Gastroesophageal sphincter (tissue), 4 donors: Measurements from ENCODE around the gene ZNF784. TPM values are rescaled to one million over a fixed set of nuclear protein-coding genes. Genes with fewer than 3 reads are reported as not detected.

ENCODE experiments used
- ATAC-seq: fragments of 150-250 bp; one replicate; pipeline ENCODE4 v1.9.1; 2016; ENCODE audit warnings: mild to moderate bottlenecking, moderate library complexity
- H3K27ac ChIP-seq, 4 donors: fragments of 200-600 bp; sonication (generic) in 3 of 4; 1 replicate in 3 of 4; 2 replicates in 1 of 4; pipeline ENCODE4 v1.5.1; 2016 to 2019
- H3K27me3 ChIP-seq: fragments of 200-600 bp; sonication (generic); one replicate; pipeline ENCODE4 v1.5.1; 2019
- H3K36me3 ChIP-seq, 2 donors: fragments of 200-600 bp; sonication (generic); one replicate each; pipeline ENCODE4 v1.5.1; 2019; ENCODE audit warnings: control low read depth in 1 of 2
- H3K4me1 ChIP-seq, 3 donors: fragments of 200-600 bp; sonication (generic); 1 replicate in 2 of 3; 2 replicates in 1 of 3; pipeline ENCODE4 v1.5.1; 2016 to 2019; ENCODE audit warnings: control low read depth in 2 of 3
- H3K4me3 ChIP-seq, 2 donors: fragments of 200-600 bp; sonication (generic); one replicate each; pipeline ENCODE4 v1.5.1; 2019; ENCODE audit warnings: mild to moderate bottlenecking in 1 of 2, moderate library complexity in 1 of 2
- H3K9me3 ChIP-seq, 3 donors: fragments of 200-600 bp; sonication (generic); one replicate each; pipeline ENCODE4 v1.5.1; 2017 to 2019; ENCODE audit warnings: control low read depth in 2 of 3
- CTCF ChIP-seq, 4 experiments: fragments of 200-600 bp in 2 of 4; fragments of 450-650 bp in 2 of 4; sonication (generic) in 1 of 4; IDR thresholded peaks; one replicate each; pipeline ENCODE4 v1.5.1; 2017 to 2019; ENCODE audit warnings: antibody characterized with exemption in 4 of 4, mild to moderate bottlenecking in 2 of 4, moderate library complexity in 2 of 4
- EP300 ChIP-seq: sonication (generic); formaldehyde crosslinking; IDR thresholded peaks from one replicate; pipeline ENCODE4 v1.6.1; 2017; ENCODE audit warnings: antibody characterized with exemption, mild to moderate bottlenecking
- POLR2A ChIP-seq, 2 donors: fragments of 450-650 bp; IDR thresholded peaks; one replicate each; pipeline ENCODE4 v1.6.1; 2017; ENCODE audit warnings: antibody characterized with exemption in 2 of 2, mild to moderate bottlenecking in 2 of 2, moderate library complexity in 1 of 2
- POLR2AphosphoS5 ChIP-seq: sonication (generic); formaldehyde crosslinking; IDR thresholded peaks from one replicate; pipeline ENCODE4 v1.6.1; 2017; ENCODE audit warnings: antibody characterized with exemption
- WGBS, 2 donors: methylation state at CpG; one replicate each; pipeline ENCODE4 v1.1.5; 2018; ENCODE audit warnings: low coverage in 1 of 2; 5-methylcytosine and 5-hydroxymethylcytosine counted together
- total RNA-seq, 4 donors: library from RNA; depleted of rRNA; stranded (reverse); fragments of >200 nt; gene quantifications; one replicate each; pipeline ENCODE4 v1.1.0, GENCODE V29; 2016

The ZNF784 gene
- total RNA-seq, 4 donors from 2014 or later, result 0.54 to 8.1 (median 4.8) TPM

GRCh38 chr19:55594996-55595545 lies 29.3 kb downstream of the ZNF784 start:
- TF ChIP-seq EP300 (no peak), POLR2AphosphoS5 (no peak), POLR2A (IDR thresholded peaks at IDR 0.05) (no peak), CTCF (IDR thresholded peaks at IDR 0.05) (no peak)
- Histone ChIP-seq H3K9me3 (no peaks in the 10 kb centered on the region), H3K36me3 (peaks cover 0 to 51% of the 10 kb centered on the region in 2 donors), H3K4me3 (no peak overlapping the region), H3K27ac (no peak overlapping the region), H3K27me3 (no peaks in the 10 kb centered on the region), H3K4me1 (peaks cover 0 to 9% (median 0%) of the 10 kb centered on the region in 3 donors)
- ATAC-seq, result no peak
- WGBS, 2 donors, result 86 to 89% methylated on average over 4 of the region's 4 CpGs

GRCh38 chr19:55593096-55593772 lies 31.1 kb downstream of the ZNF784 start:
- Histone ChIP-seq H3K4me3 (no peak overlapping the region), H3K27me3 (no peaks in the 10 kb centered on the region), H3K36me3 (peaks cover 0 to 51% of the 10 kb centered on the region in 2 donors), H3K9me3 (no peaks in the 10 kb centered on the region), H3K4me1 (peaks cover 0 to 3% (median 0%) of the 10 kb centered on the region in 3 donors), H3K27ac (no peak overlapping the region)
- no peak for ATAC-seq
- no peak for TF ChIP-seq POLR2AphosphoS5
- TF ChIP-seq POLR2A (IDR thresholded peaks at IDR 0.05), result no peak
- no peak for TF ChIP-seq EP300
- no peak for TF ChIP-seq CTCF (IDR thresholded peaks at IDR 0.05)
- WGBS, 2 donors, result no CpG with 5 or more reads among the region's 68 CpGs

- Histone ChIP-seq H3K36me3 (peaks cover 0 to 49% of the 10 kb centered on the region in 2 donors), H3K4me1 (peaks cover 0 to 5% (median 0%) of the 10 kb centered on the region in 3 donors), H3K27ac (no peak overlapping the region), H3K27me3 (no peaks in the 10 kb centered on the region), H3K4me3 (no peak overlapping the region), H3K9me3 (no peaks in the 10 kb centered on the region)
- 87% methylated on average over 3 of the region's 73 CpGs; no CpG with 5 or more reads in 1 of the 2 donors for WGBS, 2 donors
- ATAC-seq, result no peak
- TF ChIP-seq POLR2AphosphoS5 (no peak), EP300 (no peak), POLR2A (IDR thresholded peaks at IDR 0.05) (no peak), CTCF (IDR thresholded peaks at IDR 0.05) (no peak)
Measured at GRCh38 chr19:55592391-55593090, 31.8 kb downstream of the ZNF784 start.

GRCh38 chr19:55591555-55591954 lies 32.8 kb downstream of the ZNF784 start:
- Histone ChIP-seq H3K27ac (no peak overlapping the region), H3K4me1 (peaks cover 0 to 15% (median 9%) of the 10 kb centered on the region in 3 donors), H3K4me3 (no peak overlapping the region), H3K9me3 (no peaks in the 10 kb centered on the region), H3K27me3 (no peaks in the 10 kb centered on the region), H3K36me3 (peaks cover 0 to 39% of the 10 kb centered on the region in 2 donors)
- 69 to 78% methylated on average over 3 to 5 of the region's 10 CpGs for WGBS, 2 donors
- ATAC-seq, result no peak
- TF ChIP-seq CTCF (IDR thresholded peaks at IDR 0.05) (no peak), POLR2A (IDR thresholded peaks at IDR 0.05) (no peak), POLR2AphosphoS5 (no peak), EP300 (no peak)
